Measurements from ENCODE around the gene VSIG4.
"Not testable (repeated sequence)": the region's sequence is repeated elsewhere in the genome, so short reads cannot be mapped to it uniquely, and the experiment has no call there.

The VSIG4 gene, protein sequence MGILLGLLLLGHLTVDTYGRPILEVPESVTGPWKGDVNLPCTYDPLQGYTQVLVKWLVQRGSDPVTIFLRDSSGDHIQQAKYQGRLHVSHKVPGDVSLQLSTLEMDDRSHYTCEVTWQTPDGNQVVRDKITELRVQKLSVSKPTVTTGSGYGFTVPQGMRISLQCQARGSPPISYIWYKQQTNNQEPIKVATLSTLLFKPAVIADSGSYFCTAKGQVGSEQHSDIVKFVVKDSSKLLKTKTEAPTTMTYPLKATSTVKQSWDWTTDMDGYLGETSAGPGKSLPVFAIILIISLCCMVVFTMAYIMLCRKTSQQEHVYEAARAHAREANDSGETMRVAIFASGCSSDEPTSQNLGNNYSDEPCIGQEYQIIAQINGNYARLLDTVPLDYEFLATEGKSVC

DNA sequence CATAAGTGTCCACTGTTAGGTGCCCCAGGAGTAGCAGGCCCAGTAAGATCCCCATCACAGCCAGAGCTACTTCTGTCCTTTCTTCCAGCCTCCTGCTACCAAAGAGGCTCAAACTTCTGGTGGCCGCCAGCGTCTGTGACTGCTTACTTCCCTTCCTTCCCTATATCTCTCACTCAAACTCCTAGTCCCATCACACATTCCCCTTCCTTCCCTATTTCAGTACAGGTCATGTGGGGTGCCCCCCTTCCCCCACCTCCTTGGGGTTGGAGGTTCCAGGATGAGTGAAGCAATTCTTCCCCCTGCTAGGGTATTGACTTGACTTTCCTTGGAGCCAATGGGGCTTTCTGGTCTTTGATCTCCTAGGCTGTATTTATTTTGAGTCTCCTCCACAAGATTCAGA is at the start of gene VSIG4:
VSIG4 (minus strand) TSS at position 137 of the 400 bp plus-strand sequence; CDS start at position 55, 82 bp downstream.
- no peak for DNase-seq (ENCODE audit: low spot score)

GRCh38 chrX:66076801-66077200 is 36.9 kb upstream of the VSIG4 start:
- DNase-seq (ENCODE audit: low spot score), result no peak

GRCh38 chrX:66074920-66075879 is 35.3 kb upstream of the VSIG4 start:
- DNase-seq (ENCODE audit: low spot score), result peak; percentile 34

DNA sequence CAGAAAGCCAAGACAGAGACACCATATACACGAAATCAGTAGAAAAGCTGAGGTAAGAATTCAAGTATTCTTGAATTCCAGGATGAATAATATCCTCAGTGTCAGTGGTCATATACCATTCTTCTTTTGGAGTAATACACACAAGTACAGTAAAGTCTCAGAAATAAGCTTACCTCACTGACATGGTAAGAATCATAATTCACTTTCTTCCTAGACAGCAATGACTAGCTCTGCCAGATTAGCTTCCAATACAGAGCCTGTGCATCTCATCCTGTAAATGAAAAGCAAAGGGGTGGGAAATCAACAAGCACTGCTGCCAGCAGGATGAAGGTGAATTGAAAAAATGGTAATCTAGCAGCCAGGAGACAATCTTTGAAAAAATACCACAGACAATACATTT is 31.2 kb upstream of the VSIG4 start:
- DNase-seq (ENCODE audit: low spot score), result no peak

GRCh38 chrX:66064261-66064660 is 24.4 kb upstream of the VSIG4 start:
- DNase-seq (ENCODE audit: low spot score), result no peak

DNA sequence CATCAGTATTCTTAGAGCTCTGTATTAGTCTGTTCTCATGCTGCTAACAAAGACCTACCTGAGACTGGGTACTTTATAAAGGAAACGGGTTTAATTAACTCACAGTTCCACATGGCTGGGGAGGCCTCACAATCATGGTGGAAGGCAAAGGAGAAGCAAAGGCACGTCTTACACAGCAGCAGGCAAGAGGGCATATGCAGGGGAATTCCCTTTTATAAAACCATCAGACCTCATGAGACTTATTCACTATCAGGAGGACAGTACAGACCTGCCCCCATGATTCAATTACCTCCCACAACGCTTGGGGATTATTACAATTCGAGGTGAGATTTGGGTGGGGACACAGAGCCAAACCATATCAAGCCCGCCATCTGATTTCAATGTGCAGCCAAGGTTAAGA is 17.1 kb upstream of the VSIG4 start:
- not testable (repeated sequence) for DNase-seq (ENCODE audit: low spot score)

- DNase-seq (ENCODE audit: low spot score), result no peak
These were observed 15.1 kb upstream of the VSIG4 start for GRCh38 chrX:66054978-66055377.

DNA sequence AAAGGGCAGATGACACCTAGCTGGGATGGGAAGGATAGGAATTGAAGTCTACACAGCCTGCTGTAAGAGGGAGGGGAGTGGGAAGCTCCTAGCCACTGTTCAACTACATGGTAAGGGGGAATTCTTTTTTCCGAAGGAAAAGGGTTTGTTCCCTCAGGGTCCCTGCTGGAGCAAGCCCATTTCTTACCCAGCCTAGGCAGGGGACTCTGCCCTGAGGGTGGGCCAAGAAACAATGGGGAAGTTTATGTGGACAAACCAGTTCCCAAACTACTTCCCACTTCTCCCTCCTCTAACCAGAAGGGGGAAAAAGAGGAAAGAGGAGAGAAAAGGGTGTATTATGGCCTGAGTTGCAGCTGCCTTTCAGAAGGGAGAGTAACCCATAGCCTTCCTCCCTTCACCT is 13.5 kb upstream of the VSIG4 start:
- DNase-seq (ENCODE audit: low spot score), result no peak

DNA sequence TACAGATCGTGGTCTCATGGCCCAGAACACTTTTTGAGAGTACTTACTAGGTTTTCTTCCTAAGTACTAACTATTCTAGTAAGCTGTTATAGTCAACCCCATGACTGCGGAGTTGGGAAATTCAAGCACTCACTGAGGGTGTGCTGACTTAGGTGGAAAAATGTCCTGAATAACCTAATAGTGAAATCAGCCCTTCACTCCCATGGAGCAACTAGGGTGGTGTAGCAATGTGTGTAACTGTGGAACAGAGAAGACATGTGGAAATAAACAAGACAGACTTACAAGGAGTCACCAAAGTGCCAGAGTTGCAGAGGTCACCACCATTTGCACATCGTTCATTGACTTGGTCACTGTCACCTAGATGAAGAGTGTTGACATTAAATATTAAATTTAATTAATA is 12.1 kb upstream of the VSIG4 start:
- DNase-seq (ENCODE audit: low spot score), result no peak

GRCh38 chrX:66050140-66050569 is 10.3 kb upstream of the VSIG4 start:
- DNase-seq (ENCODE audit: low spot score), result no peak

GRCh38 chrX:66049056-66049455 is 9.2 kb upstream of the VSIG4 start:
- no peak for DNase-seq (ENCODE audit: low spot score)

GRCh38 chrX:66046612-66047235 is 6.8 kb upstream of the VSIG4 start:
- DNase-seq (ENCODE audit: low spot score), result peak; percentile 39

- peak; percentile 36 for DNase-seq (ENCODE audit: low spot score)
These were observed 6.0 kb upstream of the VSIG4 start for GRCh38 chrX:66045894-66046293.

DNA sequence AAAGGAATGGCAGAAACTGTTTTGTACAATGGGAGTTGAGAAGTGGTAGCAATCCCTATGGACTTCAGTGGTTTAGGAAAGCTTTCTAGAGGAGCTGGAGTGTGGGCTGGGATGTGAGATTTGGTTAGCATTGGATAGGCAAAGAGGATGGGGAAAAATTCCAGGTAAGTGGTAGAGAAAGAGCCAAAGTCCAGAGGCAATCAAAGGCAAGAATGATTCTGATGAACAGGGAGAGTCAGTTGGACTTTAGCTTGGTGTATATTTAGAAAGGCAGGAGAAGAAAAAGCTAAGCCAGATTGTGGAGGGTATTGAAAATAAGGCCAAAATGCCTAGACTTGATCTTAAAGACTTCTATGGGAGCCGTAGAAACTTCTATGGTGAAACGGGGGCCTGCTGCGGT is 3.7 kb upstream of the VSIG4 start:
- no peak for DNase-seq (ENCODE audit: low spot score)

- DNase-seq (ENCODE audit: low spot score), result no peak
These were observed 2.6 kb upstream of the VSIG4 start for GRCh38 chrX:66042307-66043077.

- no peak for DNase-seq (ENCODE audit: low spot score)
These were observed 1.8 kb downstream of the VSIG4 start for GRCh38 chrX:66038115-66038514.

DNA sequence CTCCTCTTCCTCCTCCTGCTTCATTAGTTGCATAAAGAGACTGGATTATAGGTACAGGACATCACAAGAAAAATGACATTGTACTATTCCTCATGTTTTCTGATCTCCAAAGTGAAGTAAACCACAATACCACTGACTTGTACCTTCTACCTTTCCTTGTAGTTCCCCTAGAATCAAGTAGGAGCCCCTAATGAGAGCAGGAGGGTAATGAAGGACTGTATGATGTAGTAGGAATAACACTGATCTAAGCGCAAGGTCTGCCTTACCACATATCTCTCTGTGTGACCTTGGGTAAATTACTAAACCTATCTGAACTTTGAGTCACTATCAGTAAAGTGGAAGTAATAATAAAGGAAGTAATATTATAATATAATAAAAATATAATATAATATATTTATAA is 3.6 kb downstream of the VSIG4 start:
- DNase-seq (ENCODE audit: low spot score), result no peak

- DNase-seq (ENCODE audit: low spot score), result no peak
These were observed 4.2 kb downstream of the VSIG4 start for GRCh38 chrX:66035667-66036066.

DNA sequence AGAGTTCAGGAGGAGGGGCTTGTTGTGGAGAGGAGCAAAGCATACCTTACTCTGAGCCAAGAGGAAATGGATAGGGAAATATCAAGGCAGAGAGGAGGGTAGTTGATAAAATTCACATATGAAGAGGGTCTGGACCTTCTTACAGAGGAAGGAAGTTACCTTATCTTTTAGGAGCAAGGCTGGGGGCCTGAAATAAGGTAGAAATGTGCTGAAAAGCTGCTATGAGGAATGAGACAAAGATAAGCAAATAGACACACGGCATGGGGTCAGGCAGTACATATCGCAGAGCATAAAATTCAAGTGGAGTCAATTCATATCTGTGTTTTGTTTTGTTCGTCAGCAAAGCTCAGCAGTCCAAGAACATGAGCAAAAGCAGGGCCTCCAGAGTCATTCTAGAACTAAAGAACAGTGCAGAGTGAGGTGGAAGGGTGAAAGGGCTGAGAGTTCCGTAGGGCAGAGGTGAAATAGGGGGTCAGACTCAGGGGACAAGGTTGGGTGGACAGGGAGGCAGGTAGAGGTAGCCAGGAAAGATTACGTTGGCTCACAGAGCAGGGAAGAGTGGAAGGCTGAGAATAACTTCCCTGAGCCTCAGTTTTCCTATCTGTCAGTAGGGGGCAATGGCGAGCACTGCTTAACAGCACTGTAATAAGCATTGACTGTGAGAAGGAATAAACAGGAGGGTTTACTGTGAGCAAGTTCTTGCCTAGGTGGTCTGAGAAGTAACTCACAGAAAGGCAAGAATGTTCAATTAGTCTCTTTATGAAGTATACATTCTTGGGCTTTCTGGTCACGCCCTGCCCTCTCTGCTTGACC is 9.2 kb downstream of the VSIG4 start:
- peak; percentile 43 for DNase-seq (ENCODE audit: low spot score)

GRCh38 chrX:66028936-66029335 is 10.9 kb downstream of the VSIG4 start:
- DNase-seq (ENCODE audit: low spot score), result no peak

DNA sequence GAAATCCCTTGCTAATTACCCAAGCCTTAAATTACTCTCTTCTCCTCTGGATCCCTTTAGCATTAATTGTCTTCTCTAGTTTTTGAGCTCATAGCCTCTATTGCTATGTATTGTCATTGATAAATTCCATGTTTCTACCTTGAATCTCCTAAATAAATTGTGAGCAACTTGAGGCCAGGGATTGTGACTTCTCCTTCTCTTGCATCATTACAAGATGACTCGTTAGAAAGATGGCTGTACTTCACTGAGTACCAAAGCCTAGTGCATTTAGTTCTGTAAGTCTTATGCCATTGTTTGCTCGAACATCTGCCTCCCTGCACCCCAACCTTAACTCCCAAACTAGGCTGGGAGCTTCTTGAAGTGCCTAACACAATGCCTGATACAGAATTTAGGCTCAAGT is 15.3 kb downstream of the VSIG4 start:
- no peak for DNase-seq (ENCODE audit: low spot score)
